K562 (cell line): ENCODE data around the gene PRAC1. TPM values are rescaled to one million over a fixed set of nuclear protein-coding genes. Genes with fewer than 3 reads are reported as not detected.

Experiments used
- ATAC-seq: fragments of 200-7000 bp; cut with Tn5 transposase; 3 replicates; pipeline ENCODE4 v1.9.1; 2020; ENCODE audit warnings: moderate library complexity
- BruUV-seq: library from RNA; stranded (reverse); fragments of 400-500 nt; replicated peaks from 2 replicates; lab custom pipeline; 2021; lab: Mats Ljungman, UMichigan
- CTCF ChIA-PET: fragments of 300-600 bp; formaldehyde crosslinking; extraction: SDS; loops from one replicate; lab custom pipeline; 2021; ENCODE audit warnings: low intra/inter-chr PET ratio; lab: Yijun Ruan, JAX
- POLR2A ChIA-PET: fragments of 300-600, 350-650 bp; sonication (Branson Sonifier 250); formaldehyde crosslinking; extraction: SDS; loops from one replicate; lab custom pipeline; 2021; ENCODE audit warnings: antibody characterized with exemption, inconsistent platforms; lab: Yijun Ruan, JAX
- DNase-seq, 4 experiments: peaks; one replicate each; pipeline versions ENCODE4 v3.0.0 to v3.0.0-alpha.2; 2011 to 2018; ENCODE audit warnings: low spot score in 3 of 4, mixed read lengths in 3 of 4; ENCODE audit errors: extremely low read depth in 1 of 4
- FAIRE-seq: peaks from 2 replicates; lab custom pipeline; 2011; peaks lifted over from hg19 to GRCh38; lab: Jason Lieb, UNC
- H2AFZ ChIP-seq: 2 replicates; pipeline ENCODE4 v1.6.0; 2011; ENCODE audit warnings: low read depth, low read length, control low read depth, inconsistent platforms
- H3K27ac ChIP-seq: fragments of 200-600 bp; 3 replicates; pipeline ENCODE4 v1.8.0; 2011; ENCODE audit warnings: low read depth, mild to moderate bottlenecking, control low read depth, inconsistent platforms, low read length, moderate library complexity, mixed read lengths; ENCODE audit errors: extremely low read depth
- H3K27me3 ChIP-seq, 2 experiments: fragments of 300-600 bp in 1 of 2; 2 replicates in 1 of 2; 3 replicates in 1 of 2; pipeline versions ENCODE4 v1.6.0 to v1.8.0; 2011; ENCODE audit warnings: inconsistent platforms in 2 of 2, low read length in 2 of 2, mild to moderate bottlenecking in 1 of 2, mixed read lengths in 1 of 2, moderate library complexity in 1 of 2; ENCODE audit not compliant: control insufficient read depth in 2 of 2, insufficient read depth in 2 of 2
- H3K36me3 ChIP-seq: fragments of 300-600 bp; 3 replicates; pipeline ENCODE4 v1.8.0; 2011; ENCODE audit warnings: mild to moderate bottlenecking, low read length, inconsistent platforms; ENCODE audit not compliant: control insufficient read depth, insufficient read depth
- H3K4me1 ChIP-seq, 2 experiments: fragments of 200-600 bp in 1 of 2; replicated peaks in 1 of 2; 2 replicates in 1 of 2; 3 replicates in 1 of 2; pipeline versions ENCODE4 v1.5.1 to v1.8.0; 2011; ENCODE audit warnings: inconsistent platforms in 2 of 2, low read length in 2 of 2, mild to moderate bottlenecking in 1 of 2, mixed read lengths in 1 of 2, moderate library complexity in 1 of 2; ENCODE audit not compliant: control insufficient read depth in 2 of 2, insufficient read depth in 2 of 2
- H3K4me2 ChIP-seq: 2 replicates; pipeline ENCODE4 v1.6.1; 2011; ENCODE audit warnings: low read length, control low read depth, inconsistent platforms, mixed read lengths; ENCODE audit not compliant: insufficient read depth
- H3K4me3 ChIP-seq: fragments of 200-600 bp; sonication (generic), shearing (Covaris generic); 2 replicates; pipeline ENCODE4 v1.5.1; 2016; ENCODE audit warnings: control low read depth, inconsistent platforms
- H3K79me2 ChIP-seq: fragments of 200-600 bp; 3 replicates; pipeline ENCODE4 v1.8.0; 2011; ENCODE audit warnings: low read length, inconsistent platforms; ENCODE audit not compliant: control insufficient read depth, insufficient read depth
- H3K9ac ChIP-seq, 2 experiments: 2 replicates each; pipeline versions ENCODE4 v1.6.0 to v1.6.1; 2011; ENCODE audit warnings: low read depth in 2 of 2, low read length in 2 of 2, control low read depth in 1 of 2, inconsistent platforms in 1 of 2, mild to moderate bottlenecking in 1 of 2, mixed read lengths in 1 of 2; ENCODE audit not compliant: insufficient read depth in 1 of 2
- H3K9me1 ChIP-seq: one replicate; pipeline ENCODE4 v1.6.0; 2011; ENCODE audit warnings: inconsistent platforms, mild to moderate bottlenecking, low read length, moderate library complexity; ENCODE audit not compliant: control insufficient read depth, insufficient read depth
- H3K9me3 ChIP-seq: replicated peaks from 2 replicates; pipeline ENCODE4 v1.5.1; 2011; ENCODE audit warnings: low read depth, low read length, inconsistent platforms; ENCODE audit not compliant: control insufficient read depth, insufficient read depth
- H4K20me1 ChIP-seq: replicated peaks from 2 replicates; pipeline ENCODE4 v1.6.1; 2011; ENCODE audit warnings: low read length, inconsistent platforms, mixed read lengths; ENCODE audit not compliant: control insufficient read depth, insufficient read depth
- ETS1 ChIP-seq: conservative IDR thresholded peaks from 2 replicates; pipeline ENCODE4 v1.6.1; 2011; ENCODE audit warnings: low read depth, mild to moderate bottlenecking, low read length; ENCODE audit not compliant: control insufficient read depth
- HDAC1 ChIP-seq, 2 experiments: fragments of 450-650 bp; IDR thresholded peaks; 2 replicates each; pipeline ENCODE4 v1.6.1; 2016 to 2017; ENCODE audit warnings: inconsistent platforms in 1 of 2, mild to moderate bottlenecking in 1 of 2, moderate library complexity in 1 of 2
- MAFF ChIP-seq: IDR thresholded peaks from 2 replicates; pipeline ENCODE4 v1.6.1; 2012; ENCODE audit warnings: low read length, improper control_type of control experiment
- MAFG ChIP-seq: fragments of 450-650 bp; conservative IDR thresholded peaks from 2 replicates; pipeline ENCODE4 v1.6.1; 2016; ENCODE audit warnings: missing genetic modification characterization, missing compliant biosample characterization
- MAFK ChIP-seq: IDR thresholded peaks from 2 replicates; pipeline ENCODE4 v1.6.1; 2011; ENCODE audit warnings: low read length, improper control_type of control experiment
- MCM2 ChIP-seq: fragments of 450-650 bp; IDR thresholded peaks from 2 replicates; pipeline ENCODE4 v1.6.1; 2017; ENCODE audit warnings: low read depth, mild to moderate bottlenecking
- MEF2D ChIP-seq: conservative IDR thresholded peaks from 2 replicates; pipeline ENCODE4 v1.6.1; 2016; ENCODE audit warnings: low read depth, missing genetic modification characterization, missing compliant biosample characterization
- PCBP1 ChIP-seq: fragments of 200-400 bp; formaldehyde crosslinking; IDR thresholded peaks from 2 replicates; pipeline ENCODE4 v1.6.1; 2018; ENCODE audit warnings: mild to moderate bottlenecking, low read depth, low read length; ENCODE audit not compliant: poor library complexity, severe bottlenecking
- RREB1 ChIP-seq: fragments of 250-450 bp; sonication (Bioruptor Pico); IDR thresholded peaks from 2 replicates; pipeline ENCODE4 v1.4.0; 2020
- SOX6 ChIP-seq: fragments of 450-650 bp; IDR thresholded peaks from 2 replicates; pipeline ENCODE4 v1.6.1; 2014; ENCODE audit warnings: mild to moderate bottlenecking
- XRCC3 ChIP-seq: fragments of 450-650 bp; IDR thresholded peaks from 2 replicates; pipeline ENCODE4 v1.6.1; 2017; ENCODE audit warnings: mild to moderate bottlenecking, moderate library complexity
- ZBED1 ChIP-seq: IDR thresholded peaks from 2 replicates; pipeline ENCODE4 v1.6.1; 2014
- ZC3H11A ChIP-seq: IDR thresholded peaks from 2 replicates; pipeline ENCODE4 v1.6.1; 2012; ENCODE audit warnings: low read depth, low read length, improper control_type of control experiment
- ZKSCAN8 ChIP-seq: fragments of 200-800 bp; sonication (Bioruptor generic); IDR thresholded peaks from 2 replicates; pipeline ENCODE4 v1.6.1; 2016; ENCODE audit warnings: missing genetic modification characterization, missing compliant biosample characterization
- ZNF165 ChIP-seq: fragments of 250-450 bp; sonication (Bioruptor Pico); IDR thresholded peaks from 2 replicates; pipeline ENCODE4 v1.4.0; 2020; ENCODE audit warnings: borderline replicate concordance
- ZNF24 ChIP-seq: fragments of 450-650 bp; IDR thresholded peaks from 2 replicates; pipeline ENCODE4 v1.6.1; 2016
- ZNF316 ChIP-seq: fragments of 450-650 bp; IDR thresholded peaks from 2 replicates; pipeline ENCODE4 v1.6.1; 2016
- ZNF444 ChIP-seq: fragments of 250-450 bp; sonication (Bioruptor Pico); IDR thresholded peaks from 2 replicates; pipeline ENCODE4 v1.4.0; 2020; ENCODE audit warnings: mild to moderate bottlenecking, moderate library complexity
- ZNF764 ChIP-seq: fragments of 250-450 bp; sonication (Bioruptor Pico); IDR thresholded peaks from 2 replicates; pipeline ENCODE4 v1.4.0; 2020; ENCODE audit warnings: low read depth, mild to moderate bottlenecking, moderate library complexity
- ZNF79 ChIP-seq: fragments of 250-450 bp; sonication (Bioruptor Pico); IDR thresholded peaks from 2 replicates; pipeline ENCODE4 v1.4.0; 2020; ENCODE audit warnings: low read depth, mild to moderate bottlenecking, moderate library complexity
- WGBS: fragments of 100-300 bp; shearing (Covaris generic); methylation state at CpG from one replicate; pipeline ENCODE4 v1.1.6; 2016; ENCODE audit warnings: low coverage, mixed read lengths; ENCODE audit not compliant: insufficient coverage; ENCODE audit errors: missing lambda C conversion rate; 5-methylcytosine and 5-hydroxymethylcytosine counted together
- in situ Hi-C: fragments of 300-500 bp; cut with MboI; formaldehyde crosslinking; loops from 4 replicates; pipeline ENCODE4 v1.15.0; 2018; ENCODE audit warnings: inconsistent platforms, mixed read lengths
- intact Hi-C: fragments of 100-400 bp; cut with micrococcal nuclease; formaldehyde crosslinking; loops from 2 replicates; pipeline ENCODE4 v1.14.2; 2022
- polyA plus RNA-seq, 8 experiments: library from polyadenylated mRNA; depleted of rRNA in 4 of 8; stranded (reverse) in 5 of 8; unstranded in 3 of 8; fragments of >200 nt; fragmentation: Nextera tagmentation in 2 of 8; fragmentation: Illumina TruSeq in 1 of 8; extraction: Ambion mirVana in 2 of 8; extraction: Trizol in 1 of 8; gene quantifications; 2 replicates each; pipeline versions ENCODE4 v1.2.1 to v1.2.3, GENCODE V29; 2011 to 2014; ENCODE audit warnings: inconsistent platforms in 1 of 8, missing spikeins in 1 of 8
- total RNA-seq, 7 experiments: library from RNA; depleted of rRNA in 6 of 7; stranded (reverse); fragments of >200 nt in 6 of 7; fragmentation: Illumina TruSeq in 2 of 7; extraction: Trizol in 2 of 7; gene quantifications; 2 replicates each; pipeline versions ENCODE4 v1.2.1 to v1.2.3, GENCODE V29; 2011 to 2021; ENCODE audit warnings: low replicate concordance in 1 of 7

The PRAC1 gene
- total and polyA plus RNA-seq, 9 of the 15 experiments (the other 6 are each of a cell fraction or from before 2014, with no cell fraction given), result not detected

- Histone ChIP-seq H3K4me3 (no peak overlapping the region), H3K9me3 (no peaks in the 10 kb centered on the region), H3K9ac (no peak overlapping the region), H3K36me3 (no peaks in the 10 kb centered on the region), H3K79me2 (no peaks in the 10 kb centered on the region), H3K4me2 (no peak overlapping the region), H3K4me1 (no peaks in the 10 kb centered on the region; a peak in 1 of 5 replicates), H4K20me1 (no peaks in the 10 kb centered on the region), H3K27ac (no peak overlapping the region), H3K9me1 (no peaks in the 10 kb centered on the region), H3K27me3 (peaks cover 5 to 8% of the 10 kb centered on the region in 2 experiments; a peak in 3 of 5 replicates), H2AFZ (no peak overlapping the region)
- ATAC-seq (no peak), DNase-seq (no peak), FAIRE-seq (no peak)
- no TSS peak for BruUV-seq
- WGBS, result 0% methylated on average over 1 of the region's 1 CpG
- in situ Hi-C loops, result loop anchor here (25.0 kb wide), 1 partner anchor 345 kb away; no protein-coding TSS in a partner anchor
- ChIA-PET POLR2A (no interaction called here), CTCF (no interaction called here)
- TF ChIP-seq ZBED1, result no peak
- no peak for TF ChIP-seq ZNF24
- TF ChIP-seq ZNF444 (CRISPR knock-in tag), result no peak
- peak; percentile 60; the same call in 1 of the 2 replicates for TF ChIP-seq ZNF316
- no peak for TF ChIP-seq MEF2D (tag)
- TF ChIP-seq MAFG, result 0 out of 2 replicates have a peak, but pooled peaks have one; percentile 12
- no peak for TF ChIP-seq PCBP1
- TF ChIP-seq ETS1, result no peak
- TF ChIP-seq MCM2, result no peak
- no peak for TF ChIP-seq ZNF764 (CRISPR knock-in tag)
- TF ChIP-seq SOX6, result no peak
- TF ChIP-seq MAFK, result peak; percentile 45; the same call in 1 of the 2 replicates
- TF ChIP-seq MAFF, result peak; percentile 55
- TF ChIP-seq ZC3H11A, result no peak
- no peak for TF ChIP-seq RREB1 (CRISPR knock-in tag)
- no peak for TF ChIP-seq ZKSCAN8 (CRISPR knock-in tag)
- TF ChIP-seq ZNF79 (CRISPR knock-in tag), result no peak
- TF ChIP-seq XRCC3, result no peak
- TF ChIP-seq ZNF165 (CRISPR knock-in tag), result no peak
- TF ChIP-seq HDAC1 (IDR thresholded peaks at IDR 0.05), result no peak
- intact Hi-C loops, result no loop called here
These were observed 30.3 kb downstream of the PRAC1 start for GRCh38 chr17:48692049-48692448.
